AG09309 (cell line): Measurements from ENCODE around the gene STKLD1.

Experiments used
- DNase-seq: peaks from one replicate; pipeline ENCODE4 v3.0.0-alpha.2; 2010; ENCODE audit warnings: low read depth
- H3K4me3 ChIP-seq: 2 replicates; pipeline ENCODE4 v1.5.1; 2011; ENCODE audit warnings: mild to moderate bottlenecking, low read depth, low read length, moderate library complexity; ENCODE audit not compliant: control insufficient read depth
- CTCF ChIP-seq: IDR thresholded peaks from 2 replicates; pipeline ENCODE4 v1.5.1; 2011; ENCODE audit warnings: mild to moderate bottlenecking, low read depth, low read length, inconsistent platforms; ENCODE audit not compliant: insufficient read depth, control insufficient read depth; ENCODE audit errors: missing control alignments

Gene STKLD1

GRCh38 chr9:133355881-133356357 lies 20.2 kb upstream of the STKLD1 start:
- no peak for DNase-seq
- TF ChIP-seq CTCF, result no peak
- H3K4me3 ChIP-seq, result peak overlapping the region; percentile 84

- no peak for TF ChIP-seq CTCF
- no peak for DNase-seq
- peak within 1 kb of the TSS; percentile 84 for H3K4me3 ChIP-seq
Measured at GRCh38 chr9:133356391-133357091, 19.6 kb upstream of the STKLD1 start, which contains the start of the genes SURF1 and SURF2. TSS of gene SURF1 (minus strand) at chr9:133356487. CDS start at chr9:133356453, 34 bp downstream. TSS of gene SURF2 (plus strand) at chr9:133356550. CDS start at chr9:133356593, 43 bp downstream.

GRCh38 chr9:133357656-133358055 lies 18.5 kb upstream of the STKLD1 start:
- TF ChIP-seq CTCF, result no peak
- no peak overlapping the region for H3K4me3 ChIP-seq
- no peak for DNase-seq

GRCh38 chr9:133359399-133360175 lies 16.6 kb upstream of the STKLD1 start:
- DNase-seq, result no peak
- H3K4me3 ChIP-seq, result no peak overlapping the region

GRCh38 chr9:133360400-133361393 lies 15.5 kb upstream of the STKLD1 start:
- TF ChIP-seq CTCF, result no peak
- no peak overlapping the region for H3K4me3 ChIP-seq
- no peak for DNase-seq

More at GRCh38 chr9:133359399-133360175, 16.6 kb upstream of the STKLD1 start:
- TF ChIP-seq CTCF, result peak; percentile 39

- H3K4me3 ChIP-seq, result no peak overlapping the region
- no peak for TF ChIP-seq CTCF
- DNase-seq, result no peak
Measured at GRCh38 chr9:133361507-133362092, 14.6 kb upstream of the STKLD1 start.
